Ramos (cell line): ENCODE measurements around the gene KANSL1.
"Not testable (repeated sequence)": the region's sequence is repeated elsewhere in the genome, so short reads cannot be mapped to it uniquely, and the experiment has no call there.

Source experiments
- in situ Hi-C: fragments of 300-500 bp; cut with MboI; formaldehyde crosslinking; loops from one replicate; pipeline ENCODE4 v1.14.3; 2022; ENCODE audit warnings: low sequenced_read_pairs; ENCODE audit not compliant: unreplicated experiment

Gene KANSL1

GRCh38 chr17:46120537-46120936 is 72.7 kb downstream of the KANSL1 start:
- in situ Hi-C loops = no loop called here

GRCh38 chr17:46120078-46120477 is 73.2 kb downstream of the KANSL1 start:
- in situ Hi-C loops = no loop called here

GRCh38 chr17:46118964-46119363 is 74.3 kb downstream of the KANSL1 start:
- in situ Hi-C loops = no loop called here

DNA sequence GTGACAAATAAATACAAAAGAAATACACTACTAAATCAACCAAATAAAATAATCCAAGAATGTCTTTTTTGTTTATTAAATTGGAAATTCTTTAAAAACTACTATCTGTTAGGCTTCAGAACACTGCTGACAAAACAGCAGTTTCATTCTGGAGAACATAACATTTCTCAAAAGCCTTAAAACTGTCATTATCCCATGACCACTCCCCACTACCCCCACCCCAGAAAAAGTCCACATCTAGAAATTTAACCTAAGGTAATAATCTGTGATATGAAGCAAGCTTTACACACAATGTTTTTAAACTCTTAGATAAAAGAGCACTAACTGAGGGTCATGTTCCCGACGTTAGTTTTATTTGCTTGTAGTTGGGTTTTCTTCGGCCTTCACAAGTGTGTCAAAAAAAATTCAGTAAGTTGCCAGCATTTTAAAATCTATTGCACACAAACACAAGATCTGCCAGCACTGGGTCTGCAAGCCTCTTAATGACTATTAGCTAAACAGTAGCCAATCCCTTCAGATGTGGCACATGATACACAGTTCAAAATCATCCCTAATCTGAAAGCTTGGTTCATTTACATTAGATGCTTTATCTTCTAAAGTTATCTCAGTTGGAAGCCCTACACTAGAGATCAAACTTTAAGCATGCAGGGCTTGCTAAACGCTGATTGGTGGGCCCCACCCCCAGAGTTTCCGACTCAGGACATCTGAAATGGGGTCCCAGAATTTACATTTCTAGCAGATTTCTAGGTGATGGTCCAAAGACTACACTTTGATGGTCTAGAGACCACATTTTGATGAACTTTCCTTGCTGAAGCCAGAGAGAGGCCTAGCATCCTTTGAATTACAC is 75.2 kb downstream of the KANSL1 start:
- in situ Hi-C loops = no loop called here

GRCh38 chr17:46117117-46117516 is 76.1 kb downstream of the KANSL1 start:
- in situ Hi-C loops = no loop called here

GRCh38 chr17:46115699-46116098 is 77.5 kb downstream of the KANSL1 start:
- in situ Hi-C loops = no loop called here

GRCh38 chr17:46111236-46111635 is 82.0 kb downstream of the KANSL1 start:
- in situ Hi-C loops = not testable (repeated sequence)

DNA sequence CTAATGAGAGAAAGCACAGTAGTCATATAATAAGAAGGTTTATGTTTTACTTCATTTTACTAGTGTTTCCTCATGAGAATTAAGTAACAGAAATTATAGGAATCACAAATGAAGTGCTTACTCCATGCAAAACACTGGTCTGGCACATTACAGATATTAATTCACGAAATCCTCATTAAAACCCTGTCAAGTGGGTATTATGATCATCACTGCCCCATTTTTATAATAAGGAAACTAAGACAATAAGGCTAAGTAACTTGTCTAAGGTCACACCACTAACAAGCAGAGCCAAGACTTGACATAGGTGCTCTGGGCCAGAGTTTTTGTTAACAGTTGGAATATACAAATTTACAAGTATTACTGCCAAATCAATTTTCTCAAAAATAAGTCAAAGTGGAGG is 83.0 kb downstream of the KANSL1 start:
- in situ Hi-C loops = no loop called here

GRCh38 chr17:46109603-46110189 is 83.5 kb downstream of the KANSL1 start:
- in situ Hi-C loops = no loop called here

DNA sequence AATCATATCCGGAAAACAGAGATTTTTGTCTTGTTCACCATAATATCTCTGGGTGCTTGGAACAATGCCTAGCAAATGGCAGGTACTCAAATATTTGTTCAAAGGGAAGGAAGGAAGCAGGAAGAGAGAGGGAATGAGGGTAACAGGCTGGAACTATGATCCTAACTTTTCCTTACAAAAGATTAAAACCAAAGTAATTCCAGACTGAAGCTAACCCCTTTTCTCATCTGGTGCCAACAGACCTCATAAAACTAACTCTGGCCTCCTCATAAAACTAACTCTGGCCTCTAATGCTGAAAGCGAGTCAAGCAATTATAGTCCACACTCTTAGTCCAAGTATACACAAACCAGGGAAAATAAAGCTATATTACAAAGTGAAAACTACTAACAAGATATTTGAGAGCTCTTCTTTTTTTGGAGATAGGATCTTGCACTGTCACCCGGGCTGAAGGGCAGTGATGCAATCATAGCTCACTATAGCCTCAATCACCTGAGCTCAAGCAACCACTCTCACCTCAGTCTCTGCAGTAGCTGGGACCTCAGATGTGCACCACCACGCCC is 84.6 kb downstream of the KANSL1 start:
- in situ Hi-C loops = no loop called here

DNA sequence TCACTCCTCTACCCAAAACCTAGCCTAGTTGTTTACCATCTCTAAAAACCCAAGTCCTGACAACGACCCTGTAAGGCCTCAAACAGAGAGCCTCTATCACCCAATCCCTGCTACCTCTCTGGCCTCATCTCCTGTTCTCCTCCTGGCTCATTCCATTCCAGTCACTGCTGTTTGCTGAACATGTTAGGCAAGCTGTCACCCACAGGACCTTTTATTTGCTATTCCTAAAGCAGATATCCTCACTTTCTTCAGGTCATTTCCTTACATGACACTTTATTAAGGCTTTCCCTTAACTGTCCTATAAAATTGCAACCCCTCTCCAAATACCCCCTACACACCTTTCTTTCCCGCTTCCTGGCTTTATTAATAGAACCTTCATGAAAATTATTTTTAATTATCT is 85.1 kb downstream of the KANSL1 start:
- in situ Hi-C loops = no loop called here

GRCh38 chr17:46106966-46107644 is 86.1 kb downstream of the KANSL1 start:
- in situ Hi-C loops = no loop called here

- in situ Hi-C loops = not testable (repeated sequence)
These were observed 90.4 kb downstream of the KANSL1 start for GRCh38 chr17:46102806-46103205.

DNA sequence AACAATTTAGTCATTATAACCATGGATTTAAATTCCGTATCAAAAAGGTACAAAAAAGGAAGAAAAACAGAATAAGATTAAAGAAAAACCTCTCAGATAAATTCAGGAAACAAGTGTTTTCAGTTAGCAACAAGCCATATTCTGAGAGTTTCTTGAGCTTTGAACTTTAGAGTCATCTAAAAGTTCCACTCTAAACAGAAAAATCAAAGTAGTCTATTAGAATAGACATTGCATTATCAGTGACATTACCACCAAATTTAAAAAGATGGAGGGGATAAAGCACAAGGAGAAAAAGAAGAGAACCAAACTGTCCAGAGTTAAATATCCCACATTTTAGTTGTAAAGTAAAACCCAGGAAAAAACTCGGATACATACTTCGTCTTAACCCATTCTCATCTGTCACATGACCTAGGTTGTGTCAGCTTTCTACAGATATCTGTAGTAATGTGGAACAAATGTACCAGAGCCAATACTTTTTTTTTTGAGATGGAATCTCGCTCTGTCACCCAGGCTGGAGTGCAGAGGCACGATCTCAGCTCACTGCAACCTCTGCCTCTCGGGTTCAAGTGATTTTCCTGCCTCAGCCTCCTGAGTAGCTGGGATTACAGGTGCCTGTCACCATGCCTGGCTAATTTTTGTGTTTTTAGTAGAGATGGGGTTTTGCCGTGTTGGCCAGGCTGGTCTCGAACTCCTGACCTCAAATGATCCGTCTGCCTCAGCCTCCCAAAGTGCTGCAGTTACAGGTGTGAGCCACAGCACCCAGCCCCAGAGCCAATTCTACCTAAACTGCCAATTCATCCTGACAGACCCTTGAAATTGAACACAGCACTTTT is 91.2 kb downstream of the KANSL1 start:
- in situ Hi-C loops = not testable (repeated sequence)

- in situ Hi-C loops = no loop called here
These were observed 92.6 kb downstream of the KANSL1 start for GRCh38 chr17:46100590-46100989.

DNA sequence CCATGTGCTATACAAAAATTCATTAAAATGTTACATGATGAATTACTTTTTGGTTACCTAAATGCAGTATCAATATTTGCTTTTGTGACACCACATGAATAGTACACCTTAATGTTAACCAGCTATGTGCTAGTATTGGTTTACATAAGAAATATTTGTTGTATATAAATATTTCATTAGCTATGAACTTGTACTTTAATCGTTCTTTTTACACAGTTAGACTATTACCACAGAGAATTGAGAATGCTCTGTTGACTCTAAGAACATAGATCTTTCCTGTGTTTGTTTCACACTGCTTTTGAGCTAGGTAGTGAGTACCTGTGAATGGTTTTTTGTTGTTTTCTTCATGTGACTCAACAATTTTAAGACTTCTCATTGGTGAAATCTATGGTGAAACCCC is 93.4 kb downstream of the KANSL1 start:
- in situ Hi-C loops = no loop called here

- in situ Hi-C loops = no loop called here
These were observed 95.7 kb downstream of the KANSL1 start for GRCh38 chr17:46097497-46097896.

- in situ Hi-C loops = no loop called here
These were observed 100.2 kb downstream of the KANSL1 start for GRCh38 chr17:46092991-46093390.

DNA sequence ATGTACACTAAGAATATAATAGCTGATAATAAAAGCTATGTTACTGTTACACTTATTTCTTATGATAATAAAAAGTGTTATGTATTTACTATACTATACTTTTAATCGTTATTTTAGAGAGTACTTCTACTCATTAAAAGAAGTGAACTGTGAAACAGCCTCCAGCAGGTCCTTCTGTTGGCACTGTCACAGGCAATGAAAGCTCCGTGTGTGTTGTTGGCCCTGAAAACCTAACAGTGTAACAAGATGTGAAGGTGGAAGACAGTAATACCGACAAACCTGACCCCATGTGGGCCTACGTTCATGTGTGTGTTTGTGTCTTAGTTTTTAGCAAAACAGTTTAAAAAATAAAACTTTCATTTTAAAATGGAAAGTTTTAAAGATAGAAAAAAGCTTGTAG is 102.4 kb downstream of the KANSL1 start:
- in situ Hi-C loops = no loop called here

GRCh38 chr17:46089389-46089965 is 103.8 kb downstream of the KANSL1 start:
- in situ Hi-C loops = no loop called here
